Measurements from ENCODE around the gene NXPH1.

The NXPH1 gene

GRCh38 chr7:8436965-8437364 is 3.6 kb downstream of the NXPH1 start:
- no peak for DNase-seq (ENCODE audit: low read depth)

- DNase-seq (ENCODE audit: low read depth) = no peak
These were observed 4.2 kb downstream of the NXPH1 start for GRCh38 chr7:8437606-8438005.

- DNase-seq (ENCODE audit: low read depth) = no peak
These were observed 7.3 kb downstream of the NXPH1 start for GRCh38 chr7:8440670-8441069.

- DNase-seq (ENCODE audit: low read depth) = no peak
These were observed 7.9 kb downstream of the NXPH1 start for GRCh38 chr7:8441106-8441965.

GRCh38 chr7:8442051-8442813 is 8.8 kb downstream of the NXPH1 start:
- DNase-seq (ENCODE audit: low read depth) = no peak

GRCh38 chr7:8442814-8443304 is 9.4 kb downstream of the NXPH1 start:
- DNase-seq (ENCODE audit: low read depth) = no peak

GRCh38 chr7:8443576-8444467 is 10.4 kb downstream of the NXPH1 start:
- no peak for DNase-seq (ENCODE audit: low read depth)

- no peak for DNase-seq (ENCODE audit: low read depth)
These were observed 11.0 kb downstream of the NXPH1 start for GRCh38 chr7:8444468-8444769.

- DNase-seq (ENCODE audit: low read depth) = no peak
These were observed 20.1 kb downstream of the NXPH1 start for GRCh38 chr7:8453535-8453934.

- DNase-seq (ENCODE audit: low read depth) = no peak
These were observed 22.0 kb downstream of the NXPH1 start for GRCh38 chr7:8455426-8455825.

GRCh38 chr7:8462309-8462708 is 28.9 kb downstream of the NXPH1 start:
- no peak for DNase-seq (ENCODE audit: low read depth)

GRCh38 chr7:8465338-8465737 is 31.9 kb downstream of the NXPH1 start:
- no peak for DNase-seq (ENCODE audit: low read depth)

GRCh38 chr7:8480527-8480926 is 47.1 kb downstream of the NXPH1 start:
- no peak for DNase-seq (ENCODE audit: low read depth)

GRCh38 chr7:8481096-8481495 is 47.7 kb downstream of the NXPH1 start:
- no peak for DNase-seq (ENCODE audit: low read depth)

- no peak for DNase-seq (ENCODE audit: low read depth)
These were observed 48.5 kb downstream of the NXPH1 start for GRCh38 chr7:8481752-8482446.

- no peak for DNase-seq (ENCODE audit: low read depth)
These were observed 57.1 kb downstream of the NXPH1 start for GRCh38 chr7:8490391-8491045.

- no peak for DNase-seq (ENCODE audit: low read depth)
These were observed 57.7 kb downstream of the NXPH1 start for GRCh38 chr7:8491106-8491505.

GRCh38 chr7:8491544-8492489 is 58.4 kb downstream of the NXPH1 start:
- no peak for DNase-seq (ENCODE audit: low read depth)

- no peak for DNase-seq (ENCODE audit: low read depth)
These were observed 65.7 kb downstream of the NXPH1 start for GRCh38 chr7:8499128-8499527.

GRCh38 chr7:8500286-8500685 is 66.9 kb downstream of the NXPH1 start:
- DNase-seq (ENCODE audit: low read depth) = no peak
